ENCODE measurements around the gene FNDC3A. TPM values are rescaled to one million over a fixed set of nuclear protein-coding genes. Genes with fewer than 3 reads are reported as not detected.

FNDC3A gene
- total and polyA plus RNA-seq, 9 of the 15 experiments (the other 6 are each of a cell fraction or from before 2014, with no cell fraction given), result 4.1 to 22.0 (median 13.5) TPM

DNA sequence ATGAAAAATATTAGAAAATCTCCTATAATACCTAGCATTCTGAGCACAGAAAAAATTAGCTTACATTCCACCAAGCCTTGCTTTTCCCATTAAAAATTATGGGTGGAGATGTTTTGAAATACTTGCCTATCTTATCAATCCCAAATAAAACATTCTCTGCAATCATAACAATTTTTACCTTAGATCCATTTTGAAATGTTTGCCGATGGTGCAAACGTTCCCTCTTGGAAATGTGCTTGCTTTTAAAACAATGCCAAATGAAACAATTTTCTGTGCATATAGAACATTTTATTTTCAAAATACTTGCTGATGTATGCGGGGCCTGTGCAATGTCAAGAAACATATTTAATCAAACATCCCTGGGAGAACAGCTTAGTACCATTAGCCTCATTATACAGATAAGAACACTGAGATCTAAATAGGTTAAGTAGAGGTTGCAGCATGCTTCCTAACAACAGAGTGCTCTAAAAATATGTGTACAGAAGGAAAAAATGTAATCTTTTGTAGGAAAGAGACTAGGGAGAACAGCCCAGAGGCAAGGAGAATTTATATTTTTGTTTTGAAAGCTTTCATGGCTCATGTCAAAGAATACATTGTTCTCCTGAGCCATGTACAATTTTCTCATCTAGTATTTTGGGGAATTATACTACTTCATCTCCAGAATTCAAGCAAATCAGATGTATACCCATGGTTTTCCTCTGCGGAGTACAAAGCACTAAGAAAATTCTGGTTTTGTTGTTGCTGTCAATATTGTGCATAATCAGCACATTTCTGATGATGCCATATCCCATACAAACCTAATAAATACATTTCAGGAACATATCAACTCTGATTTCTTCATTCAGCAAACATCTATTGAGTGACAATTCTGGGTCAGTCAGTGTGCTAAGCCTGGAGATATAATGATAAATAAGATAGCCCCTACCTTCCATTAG, 25.9 kb upstream of the FNDC3A start (continued):
- TF ChIP-seq, protein P1, sequence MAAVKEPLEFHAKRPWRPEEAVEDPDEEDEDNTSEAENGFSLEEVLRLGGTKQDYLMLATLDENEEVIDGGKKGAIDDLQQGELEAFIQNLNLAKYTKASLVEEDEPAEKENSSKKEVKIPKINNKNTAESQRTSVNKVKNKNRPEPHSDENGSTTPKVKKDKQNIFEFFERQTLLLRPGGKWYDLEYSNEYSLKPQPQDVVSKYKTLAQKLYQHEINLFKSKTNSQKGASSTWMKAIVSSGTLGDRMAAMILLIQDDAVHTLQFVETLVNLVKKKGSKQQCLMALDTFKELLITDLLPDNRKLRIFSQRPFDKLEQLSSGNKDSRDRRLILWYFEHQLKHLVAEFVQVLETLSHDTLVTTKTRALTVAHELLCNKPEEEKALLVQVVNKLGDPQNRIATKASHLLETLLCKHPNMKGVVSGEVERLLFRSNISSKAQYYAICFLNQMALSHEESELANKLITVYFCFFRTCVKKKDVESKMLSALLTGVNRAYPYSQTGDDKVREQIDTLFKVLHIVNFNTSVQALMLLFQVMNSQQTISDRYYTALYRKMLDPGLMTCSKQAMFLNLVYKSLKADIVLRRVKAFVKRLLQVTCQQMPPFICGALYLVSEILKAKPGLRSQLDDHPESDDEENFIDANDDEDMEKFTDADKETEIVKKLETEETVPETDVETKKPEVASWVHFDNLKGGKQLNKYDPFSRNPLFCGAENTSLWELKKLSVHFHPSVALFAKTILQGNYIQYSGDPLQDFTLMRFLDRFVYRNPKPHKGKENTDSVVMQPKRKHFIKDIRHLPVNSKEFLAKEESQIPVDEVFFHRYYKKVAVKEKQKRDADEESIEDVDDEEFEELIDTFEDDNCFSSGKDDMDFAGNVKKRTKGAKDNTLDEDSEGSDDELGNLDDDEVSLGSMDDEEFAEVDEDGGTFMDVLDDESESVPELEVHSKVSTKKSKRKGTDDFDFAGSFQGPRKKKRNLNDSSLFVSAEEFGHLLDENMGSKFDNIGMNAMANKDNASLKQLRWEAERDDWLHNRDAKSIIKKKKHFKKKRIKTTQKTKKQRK (IDR thresholded peaks at IDR 0.05; ENCODE audit: borderline replicate concordance, low read depth, low read length), result no peak
- TF ChIP-seq ZBTB17 (CRISPR knock-in tag; IDR thresholded peaks at IDR 0.05) (no peak), MAFG (tag; conservative IDR thresholded peaks at IDR 0.05) (peak; percentile 75), SOX6 (IDR thresholded peaks at IDR 0.05) (no peak), ZNF316 (IDR thresholded peaks at IDR 0.05) (peak; percentile 83), STAT5A (IDR thresholded peaks at IDR 0.05; ENCODE audit: borderline replicate concordance, low read length) (no peak), THRAP3 (IDR thresholded peaks at IDR 0.05; ENCODE audit: borderline replicate concordance) (no peak), MAFK (IDR thresholded peaks at IDR 0.05; ENCODE audit: low read length) (peak; percentile 85), ZNF785 (CRISPR knock-in tag; IDR thresholded peaks at IDR 0.05) (no peak), WHSC1 (IDR thresholded peaks at IDR 0.05; ENCODE audit: low read length) (no peak)
- TF ChIP-seq, protein P2, sequence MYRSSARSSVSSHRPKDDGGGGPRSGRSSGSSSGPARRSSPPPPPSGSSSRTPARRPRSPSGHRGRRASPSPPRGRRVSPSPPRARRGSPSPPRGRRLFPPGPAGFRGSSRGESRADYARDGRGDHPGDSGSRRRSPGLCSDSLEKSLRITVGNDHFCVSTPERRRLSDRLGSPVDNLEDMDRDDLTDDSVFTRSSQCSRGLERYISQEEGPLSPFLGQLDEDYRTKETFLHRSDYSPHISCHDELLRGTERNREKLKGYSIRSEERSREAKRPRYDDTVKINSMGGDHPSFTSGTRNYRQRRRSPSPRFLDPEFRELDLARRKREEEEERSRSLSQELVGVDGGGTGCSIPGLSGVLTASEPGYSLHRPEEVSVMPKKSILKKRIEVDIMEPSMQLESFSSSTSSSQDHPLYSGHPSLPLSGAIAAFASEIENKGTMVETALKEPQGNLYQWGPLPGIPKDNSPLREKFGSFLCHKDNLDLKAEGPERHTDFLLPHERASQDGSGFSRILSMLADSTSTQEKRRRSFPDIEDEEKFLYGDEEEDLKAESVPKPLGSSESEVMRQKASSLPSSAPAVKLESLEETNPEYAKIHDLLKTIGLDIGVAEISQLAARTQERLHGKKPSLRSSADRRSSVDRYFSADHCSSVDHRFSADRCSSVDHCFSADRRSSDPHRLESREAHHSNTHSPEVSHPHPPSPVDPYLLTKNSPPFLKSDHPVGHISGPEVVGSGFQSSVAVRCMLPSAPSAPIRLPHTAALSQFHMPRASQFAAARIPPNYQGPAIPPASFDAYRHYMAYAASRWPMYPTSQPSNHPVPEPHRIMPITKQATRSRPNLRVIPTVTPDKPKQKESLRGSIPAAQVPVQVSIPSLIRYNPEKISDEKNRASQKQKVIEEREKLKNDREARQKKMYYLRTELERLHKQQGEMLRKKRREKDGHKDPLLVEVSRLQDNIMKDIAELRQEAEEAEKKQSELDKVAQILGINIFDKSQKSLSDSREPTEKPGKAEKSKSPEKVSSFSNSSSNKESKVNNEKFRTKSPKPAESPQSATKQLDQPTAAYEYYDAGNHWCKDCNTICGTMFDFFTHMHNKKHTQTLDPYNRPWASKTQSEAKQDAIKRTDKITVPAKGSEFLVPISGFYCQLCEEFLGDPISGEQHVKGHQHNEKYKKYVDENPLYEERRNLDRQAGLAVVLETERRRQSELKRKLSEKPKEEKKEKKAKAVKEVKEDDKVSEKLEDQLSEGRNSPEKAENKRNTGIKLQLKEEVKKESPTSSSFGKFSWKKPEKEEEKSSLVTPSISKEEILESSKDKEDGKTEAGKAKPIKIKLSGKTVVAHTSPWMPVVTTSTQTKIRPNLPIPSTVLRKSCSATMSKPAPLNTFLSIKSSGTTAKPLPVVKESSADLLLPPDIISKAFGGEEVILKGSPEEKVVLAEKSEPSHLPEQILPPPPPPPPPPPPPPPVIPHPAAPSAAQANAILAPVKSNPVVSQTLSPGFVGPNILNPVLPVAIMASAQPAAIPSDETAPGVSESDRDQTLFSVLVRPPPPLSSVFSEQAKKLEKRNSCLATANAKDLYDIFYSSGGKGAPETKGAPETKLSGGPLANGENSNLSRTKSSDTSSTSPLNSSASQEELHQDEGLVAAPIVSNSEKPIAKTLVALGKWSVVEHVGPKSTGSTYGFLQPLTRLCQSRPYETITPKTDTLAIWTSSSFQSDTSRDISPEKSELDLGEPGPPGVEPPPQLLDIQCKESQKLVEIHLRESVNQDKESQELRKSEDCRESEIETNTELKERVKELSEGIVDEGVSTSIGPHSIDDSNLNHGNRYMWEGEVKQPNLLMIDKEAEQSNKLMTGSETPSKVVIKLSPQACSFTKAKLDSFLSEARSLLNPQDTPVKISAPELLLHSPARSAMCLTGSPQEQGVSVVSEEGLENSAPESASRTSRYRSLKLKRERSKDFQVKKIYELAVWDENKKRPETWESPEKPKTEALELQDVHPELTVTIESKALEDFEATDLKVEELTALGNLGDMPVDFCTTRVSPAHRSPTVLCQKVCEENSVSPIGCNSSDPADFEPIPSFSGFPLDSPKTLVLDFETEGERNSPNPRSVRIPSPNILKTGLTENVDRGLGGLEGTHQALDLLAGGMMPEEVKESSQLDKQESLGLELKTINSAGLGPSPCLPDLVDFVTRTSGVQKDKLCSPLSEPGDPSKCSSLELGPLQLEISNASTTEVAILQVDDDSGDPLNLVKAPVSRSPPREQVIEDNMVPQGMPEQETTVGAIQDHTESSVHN (IDR thresholded peaks at IDR 0.05; ENCODE audit: borderline replicate concordance in 1 of 2, low read depth in 1 of 2), result no peak
- TF ChIP-seq, protein P3, sequence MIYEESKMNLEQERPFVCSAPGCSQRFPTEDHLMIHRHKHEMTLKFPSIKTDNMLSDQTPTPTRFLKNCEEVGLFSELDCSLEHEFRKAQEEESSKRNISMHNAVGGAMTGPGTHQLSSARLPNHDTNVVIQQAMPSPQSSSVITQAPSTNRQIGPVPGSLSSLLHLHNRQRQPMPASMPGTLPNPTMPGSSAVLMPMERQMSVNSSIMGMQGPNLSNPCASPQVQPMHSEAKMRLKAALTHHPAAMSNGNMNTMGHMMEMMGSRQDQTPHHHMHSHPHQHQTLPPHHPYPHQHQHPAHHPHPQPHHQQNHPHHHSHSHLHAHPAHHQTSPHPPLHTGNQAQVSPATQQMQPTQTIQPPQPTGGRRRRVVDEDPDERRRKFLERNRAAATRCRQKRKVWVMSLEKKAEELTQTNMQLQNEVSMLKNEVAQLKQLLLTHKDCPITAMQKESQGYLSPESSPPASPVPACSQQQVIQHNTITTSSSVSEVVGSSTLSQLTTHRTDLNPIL (CRISPR knock-in tag; IDR thresholded peaks at IDR 0.05), result no peak
- TF ChIP-seq, protein P4, sequence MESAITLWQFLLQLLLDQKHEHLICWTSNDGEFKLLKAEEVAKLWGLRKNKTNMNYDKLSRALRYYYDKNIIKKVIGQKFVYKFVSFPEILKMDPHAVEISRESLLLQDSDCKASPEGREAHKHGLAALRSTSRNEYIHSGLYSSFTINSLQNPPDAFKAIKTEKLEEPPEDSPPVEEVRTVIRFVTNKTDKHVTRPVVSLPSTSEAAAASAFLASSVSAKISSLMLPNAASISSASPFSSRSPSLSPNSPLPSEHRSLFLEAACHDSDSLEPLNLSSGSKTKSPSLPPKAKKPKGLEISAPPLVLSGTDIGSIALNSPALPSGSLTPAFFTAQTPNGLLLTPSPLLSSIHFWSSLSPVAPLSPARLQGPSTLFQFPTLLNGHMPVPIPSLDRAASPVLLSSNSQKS (CRISPR knock-in tag; IDR thresholded peaks at IDR 0.05), result no peak
